GM12878 (cell line): ENCODE results near the gene TRIM3. TPM values are rescaled to one million over a fixed set of nuclear protein-coding genes. Genes with fewer than 3 reads are reported as not detected.

Experiments
- ATAC-seq: fragments of 200-7000 bp; cut with Tn5 transposase; 3 replicates; pipeline ENCODE4 v1.9.1; 2020; ENCODE audit warnings: mild to moderate bottlenecking, moderate library complexity
- BruUV-seq: library from RNA; stranded (reverse); fragments of 400-500 nt; replicated peaks from 2 replicates; lab custom pipeline; 2021; lab: Mats Ljungman, UMichigan
- CTCF ChIA-PET: fragments of 300-600 bp; sonication (Branson Sonifier 250); formaldehyde crosslinking; extraction: SDS; loops from one replicate; lab custom pipeline; 2021; ENCODE audit warnings: inconsistent platforms; lab: Yijun Ruan, JAX
- POLR2A ChIA-PET: fragments of 350-600 bp; formaldehyde crosslinking; extraction: SDS; loops from one replicate; lab custom pipeline; 2021; ENCODE audit warnings: inconsistent platforms; lab: Charles Lee
- RAD21 ChIA-PET: fragments of 300-600 bp; sonication (Branson Sonifier 250); formaldehyde crosslinking; loops from one replicate; lab custom pipeline; 2023; ENCODE audit warnings: antibody characterized with exemption; ENCODE audit not compliant: unreplicated experiment; lab: Charles Lee
- SMC1A ChIA-PET: fragments of 300-600 bp; sonication (Branson Sonifier 250); formaldehyde crosslinking; loops from one replicate; lab custom pipeline; 2023; ENCODE audit not compliant: unreplicated experiment, uncharacterized antibody; lab: Charles Lee
- DNase-seq: peaks from one replicate; pipeline ENCODE4 v3.0.0-alpha.2; 2011; ENCODE audit warnings: low read depth, low spot score
- FAIRE-seq: peaks from 3 replicates; lab custom pipeline; 2011; peaks lifted over from hg19 to GRCh38; lab: Jason Lieb, UNC
- H2AFZ ChIP-seq: 2 replicates; pipeline ENCODE4 v1.6.0; 2011; ENCODE audit warnings: low read depth, low read length, control low read depth; ENCODE audit not compliant: control insufficient read depth
- H3K27ac ChIP-seq: 2 replicates; pipeline ENCODE4 v1.5.1; 2011; ENCODE audit warnings: control low read depth; ENCODE audit not compliant: control insufficient read depth, insufficient read depth
- H3K27me3 ChIP-seq, 2 experiments: replicated peaks in 1 of 2; 2 replicates each; pipeline versions ENCODE4 v1.6.0 to v1.6.1; 2011; ENCODE audit warnings: low read length in 1 of 2; ENCODE audit not compliant: control insufficient read depth in 2 of 2, insufficient read depth in 2 of 2
- H3K36me3 ChIP-seq, 2 experiments: 2 replicates each; pipeline ENCODE4 v1.5.1; 2011; ENCODE audit warnings: low read length in 1 of 2; ENCODE audit not compliant: control insufficient read depth in 2 of 2, insufficient read depth in 2 of 2
- H3K4me1 ChIP-seq: 2 replicates; pipeline ENCODE4 v1.6.1; 2011; ENCODE audit warnings: mild to moderate bottlenecking, low read length, moderate library complexity, mixed read lengths; ENCODE audit not compliant: control insufficient read depth, insufficient read depth
- H3K4me2 ChIP-seq: 2 replicates; pipeline ENCODE4 v1.6.0; 2011; ENCODE audit warnings: control low read depth; ENCODE audit not compliant: control insufficient read depth, insufficient read depth
- H3K4me3 ChIP-seq: fragments of 200-600 bp; sonication (generic); 2 replicates; pipeline ENCODE4 v1.5.1; 2016
- H3K79me2 ChIP-seq: 2 replicates; pipeline ENCODE4 v1.6.0; 2011; ENCODE audit warnings: low read length; ENCODE audit not compliant: control insufficient read depth, insufficient read depth
- H3K9ac ChIP-seq: 2 replicates; pipeline ENCODE4 v1.8.0; 2011; ENCODE audit warnings: low read length, control low read depth, mixed read lengths; ENCODE audit not compliant: control insufficient read depth, insufficient read depth
- H3K9me3 ChIP-seq: replicated peaks from 3 replicates; pipeline ENCODE4 v1.5.1; 2011; ENCODE audit warnings: mild to moderate bottlenecking, low read length; ENCODE audit not compliant: control insufficient read depth, insufficient read depth
- H4K20me1 ChIP-seq: 2 replicates; pipeline ENCODE4 v1.6.0; 2011; ENCODE audit not compliant: control insufficient read depth, insufficient read depth
- FOXK2 ChIP-seq: fragments of 450-650 bp; IDR thresholded peaks from 2 replicates; pipeline ENCODE4 v1.6.1; 2017; ENCODE audit warnings: mild to moderate bottlenecking, moderate library complexity
- FOXM1 ChIP-seq: IDR thresholded peaks from 2 replicates; pipeline ENCODE4 v1.6.1; 2012; ENCODE audit warnings: low read depth, mild to moderate bottlenecking, inconsistent platforms, low read length, moderate library complexity
- HCFC1 ChIP-seq: fragments of 150-350 bp; IDR thresholded peaks from 2 replicates; pipeline ENCODE4 v1.6.1; 2014; ENCODE audit warnings: low read length
- MEF2B ChIP-seq: fragments of 450-650 bp; IDR thresholded peaks from 2 replicates; pipeline ENCODE4 v1.6.1; 2018; ENCODE audit warnings: mild to moderate bottlenecking, moderate library complexity; ENCODE audit not compliant: partially characterized antibody, poor library complexity, severe bottlenecking
- PML ChIP-seq: IDR thresholded peaks from 2 replicates; pipeline ENCODE4 v1.6.1; 2012; ENCODE audit warnings: low read length, inconsistent platforms
- RFX5 ChIP-seq: IDR thresholded peaks from 2 replicates; pipeline ENCODE4 v1.6.1; 2011; ENCODE audit warnings: low read depth, low read length, improper control_type of control experiment
- WGBS: methylation state at CpG from one replicate; pipeline ENCODE4 v1.1.6; 2016; ENCODE audit warnings: low lambda C conversion rate; ENCODE audit not compliant: insufficient replicate concordance, insufficient coverage; ENCODE audit errors: missing lambda C conversion rate; 5-methylcytosine and 5-hydroxymethylcytosine counted together
- in situ Hi-C: fragments of 300-500 bp; cut with MboI; formaldehyde crosslinking; loops from 9 replicates; pipeline ENCODE4 v1.14.3; 2018; ENCODE audit warnings: mixed read lengths
- intact Hi-C: fragments of 100-400 bp; cut with micrococcal nuclease; formaldehyde crosslinking; loops from one replicate; pipeline ENCODE4 v1.14.2; 2022; ENCODE audit not compliant: unreplicated experiment
- polyA plus RNA-seq, 11 experiments: library from polyadenylated mRNA; depleted of rRNA in 4 of 11; unstranded in 6 of 11; stranded (reverse) in 5 of 11; fragments of >200 nt; fragmentation: Nextera tagmentation in 4 of 11; fragmentation: Illumina TruSeq in 1 of 11; extraction: Ambion mirVana in 4 of 11; extraction: Trizol in 1 of 11; gene quantifications; 1 replicate in 1 of 11; 2 replicates in 10 of 11; pipeline versions ENCODE4 v1.2.1 to v1.2.3, GENCODE V29; 2011 to 2016; ENCODE audit warnings: inconsistent platforms in 2 of 11, missing spikeins in 2 of 11, low read depth in 1 of 11
- total RNA-seq, 4 experiments: library from RNA; depleted of rRNA in 3 of 4; stranded (reverse); fragments of >200 nt in 3 of 4; fragmentation: Illumina TruSeq in 1 of 4; extraction: Trizol in 1 of 4; gene quantifications; 2 replicates each; pipeline versions ENCODE4 v1.2.1 to v1.2.3, GENCODE V29; 2013 to 2021
- TF ChIP-seq, protein P1 (sequence below): fragments of 450-650 bp; IDR thresholded peaks from 2 replicates; pipeline ENCODE4 v1.6.1; 2017; ENCODE audit warnings: low read depth, mild to moderate bottlenecking, moderate library complexity
- TF ChIP-seq, protein P2 (sequence below): fragments of 450-650 bp; IDR thresholded peaks from 2 replicates; pipeline ENCODE4 v1.6.1; 2016; ENCODE audit warnings: mild to moderate bottlenecking

The TRIM3 gene
- total and polyA plus RNA-seq, 10 of the 15 experiments (the other 5 are each of a cell fraction or from before 2014, with no cell fraction given): 0.34 to 11.8 (median 4.8) TPM

DNA sequence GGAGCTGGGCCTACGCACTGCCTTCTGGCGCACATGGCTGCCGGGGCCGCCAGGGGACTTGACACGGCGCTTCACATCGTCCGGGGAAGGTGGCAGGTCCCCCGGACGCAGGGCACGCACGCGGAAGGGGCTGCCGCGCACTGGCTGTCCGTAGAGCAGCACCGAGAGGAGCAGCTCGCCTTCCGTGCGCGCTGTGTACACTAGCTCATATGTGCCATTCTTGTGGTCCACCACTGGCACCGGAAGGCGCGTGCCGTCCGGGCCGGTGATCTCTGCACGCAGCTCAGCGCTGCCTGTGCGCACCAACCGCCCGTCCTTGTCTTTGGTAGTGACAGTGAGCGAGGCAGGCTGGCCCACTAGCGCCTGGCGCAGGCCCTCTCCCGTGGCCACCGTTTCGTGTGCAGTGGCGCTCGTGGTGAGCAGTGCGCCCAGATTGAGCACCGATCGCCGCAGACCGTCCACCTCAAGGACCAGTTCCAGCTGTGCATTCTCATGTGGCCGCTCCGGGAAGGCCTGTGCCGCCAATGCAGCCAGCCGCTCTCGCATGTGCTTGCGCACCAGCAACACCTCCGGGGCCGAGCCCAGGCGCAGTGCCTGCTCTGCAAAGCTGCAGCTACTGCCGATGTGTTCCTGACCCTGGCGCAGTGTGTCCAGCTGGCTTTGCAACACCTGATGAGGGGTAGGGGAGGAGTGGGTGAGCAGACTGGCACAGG, 17.2 kb downstream of the TRIM3 start:
- no peak for DNase-seq
- H3K4me3 ChIP-seq: no peak overlapping the region
- no peak for FAIRE-seq
- TF ChIP-seq FOXK2 (no peak), PML (no peak), RFX5 (no peak), HCFC1 (no peak), FOXM1 (no peak), MEF2B (no peak)
- TF ChIP-seq, protein P1, sequence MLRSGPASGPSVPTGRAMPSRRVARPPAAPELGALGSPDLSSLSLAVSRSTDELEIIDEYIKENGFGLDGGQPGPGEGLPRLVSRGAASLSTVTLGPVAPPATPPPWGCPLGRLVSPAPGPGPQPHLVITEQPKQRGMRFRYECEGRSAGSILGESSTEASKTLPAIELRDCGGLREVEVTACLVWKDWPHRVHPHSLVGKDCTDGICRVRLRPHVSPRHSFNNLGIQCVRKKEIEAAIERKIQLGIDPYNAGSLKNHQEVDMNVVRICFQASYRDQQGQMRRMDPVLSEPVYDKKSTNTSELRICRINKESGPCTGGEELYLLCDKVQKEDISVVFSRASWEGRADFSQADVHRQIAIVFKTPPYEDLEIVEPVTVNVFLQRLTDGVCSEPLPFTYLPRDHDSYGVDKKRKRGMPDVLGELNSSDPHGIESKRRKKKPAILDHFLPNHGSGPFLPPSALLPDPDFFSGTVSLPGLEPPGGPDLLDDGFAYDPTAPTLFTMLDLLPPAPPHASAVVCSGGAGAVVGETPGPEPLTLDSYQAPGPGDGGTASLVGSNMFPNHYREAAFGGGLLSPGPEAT: no peak
- TF ChIP-seq, protein P2, sequence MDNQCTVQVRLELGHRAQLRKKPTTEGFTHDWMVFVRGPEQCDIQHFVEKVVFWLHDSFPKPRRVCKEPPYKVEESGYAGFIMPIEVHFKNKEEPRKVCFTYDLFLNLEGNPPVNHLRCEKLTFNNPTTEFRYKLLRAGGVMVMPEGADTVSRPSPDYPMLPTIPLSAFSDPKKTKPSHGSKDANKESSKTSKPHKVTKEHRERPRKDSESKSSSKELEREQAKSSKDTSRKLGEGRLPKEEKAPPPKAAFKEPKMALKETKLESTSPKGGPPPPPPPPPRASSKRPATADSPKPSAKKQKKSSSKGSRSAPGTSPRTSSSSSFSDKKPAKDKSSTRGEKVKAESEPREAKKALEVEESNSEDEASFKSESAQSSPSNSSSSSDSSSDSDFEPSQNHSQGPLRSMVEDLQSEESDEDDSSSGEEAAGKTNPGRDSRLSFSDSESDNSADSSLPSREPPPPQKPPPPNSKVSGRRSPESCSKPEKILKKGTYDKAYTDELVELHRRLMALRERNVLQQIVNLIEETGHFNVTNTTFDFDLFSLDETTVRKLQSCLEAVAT: no peak
- TF ChIP-seq, all 136 proteins: peak for 0
- no peak overlapping the region for H3K4me2 ChIP-seq
- in situ Hi-C loops: no loop called here
- no peak overlapping the region for H3K9ac ChIP-seq
- no peaks in the 10 kb centered on the region for H3K4me1 ChIP-seq
- H3K79me2 ChIP-seq: no peaks in the 10 kb centered on the region
- intact Hi-C loops: no loop called here
- POLR2A ChIA-PET: no interaction called here
- SMC1A ChIA-PET: interaction anchor here (1.0 to 2.1 kb wide), 2 partner anchors 10 to 77 kb away, joined by 3 to 8 read pairs; no protein-coding TSS in a partner anchor
- no peaks in the 10 kb centered on the region for H3K9me3 ChIP-seq
- 93% methylated on average over 52 of the region's 56 CpGs for WGBS
- H4K20me1 ChIP-seq: no peaks in the 10 kb centered on the region
- CTCF ChIA-PET: no interaction called here
- no peaks in the 10 kb centered on the region; a peak in 1 of 4 replicates for H3K36me3 ChIP-seq
- RAD21 ChIA-PET: interaction anchor here (2.1 kb wide), 1 partner anchor 77 kb away, joined by 5 read pairs; no protein-coding TSS in a partner anchor
- BruUV-seq: no TSS peak
- no peak for ATAC-seq
- no peak overlapping the region for H3K27ac ChIP-seq
- H3K27me3 ChIP-seq: no peaks in the 10 kb centered on the region
- no peak overlapping the region for H2AFZ ChIP-seq
